NCI-H345 (cell line): Measurements from ENCODE around the gene FXYD4.

Experiments
- DNase-seq: peaks from one replicate; lab custom pipeline; 2025; lab: John Stamatoyannopoulos, UW

Gene FXYD4

GRCh38 chr10:43396061-43396927 lies 24.9 kb downstream of the FXYD4 start:
- DNase-seq, result peak; percentile 82

- DNase-seq, result peak; percentile 81
Observed at GRCh38 chr10:43396928-43397624, 25.6 kb downstream of the FXYD4 start.

GRCh38 chr10:43398939-43399319 lies 27.5 kb downstream of the FXYD4 start:
- DNase-seq, result no peak

- no peak for DNase-seq
Observed at GRCh38 chr10:43399320-43400310, 28.2 kb downstream of the FXYD4 start.

- DNase-seq, result no peak
Observed at GRCh38 chr10:43401627-43402026, 30.2 kb downstream of the FXYD4 start.

GRCh38 chr10:43402176-43402575 lies 30.7 kb downstream of the FXYD4 start:
- DNase-seq, result no peak

GRCh38 chr10:43402880-43403452 lies 31.5 kb downstream of the FXYD4 start:
- DNase-seq, result no peak

- DNase-seq, result no peak
Observed at GRCh38 chr10:43403911-43404703, 32.7 kb downstream of the FXYD4 start.

- DNase-seq, result no peak
Observed at GRCh38 chr10:43404704-43405084, 33.3 kb downstream of the FXYD4 start.

GRCh38 chr10:43407148-43407575 lies 35.7 kb downstream of the FXYD4 start:
- DNase-seq, result peak; percentile 11

GRCh38 chr10:43407576-43408330 lies 36.3 kb downstream of the FXYD4 start:
- DNase-seq, result peak; percentile 71

GRCh38 chr10:43408331-43408709 lies 36.9 kb downstream of the FXYD4 start:
- DNase-seq, result no peak

GRCh38 chr10:43408710-43409384 lies 37.4 kb downstream of the FXYD4 start, which contains the start of gene HNRNPF:
TSS of gene HNRNPF (minus strand) at chr10:43409186. CDS start at chr10:43387884, 21,302 bp downstream.
- peak; percentile 93 for DNase-seq

- DNase-seq, result peak; percentile 34
Observed at GRCh38 chr10:43409385-43410109, 38.1 kb downstream of the FXYD4 start.

- DNase-seq, result no peak
Observed at GRCh38 chr10:43410345-43410744, 38.9 kb downstream of the FXYD4 start.

- no peak for DNase-seq
Observed at GRCh38 chr10:43411536-43411935, 40.1 kb downstream of the FXYD4 start.

- no peak for DNase-seq
Observed at GRCh38 chr10:43415544-43415943, 44.1 kb downstream of the FXYD4 start.

- DNase-seq, result no peak
Observed at GRCh38 chr10:43417950-43418768, 46.7 kb downstream of the FXYD4 start.
